Colonic mucosa (tissue), 4 donors: ENCODE measurements around the gene TCTN2. TPM values are rescaled to one million over a fixed set of nuclear protein-coding genes. Genes with fewer than 3 reads are reported as not detected.

Experiments
- DNase-seq: peaks from one replicate; pipeline ENCODE4 v3.0.0-alpha.2; 2020
- H3K27ac ChIP-seq: fragments of 200-600 bp; one replicate; pipeline ENCODE4 v1.8.0; 2021
- H3K27me3 ChIP-seq: fragments of 200-600 bp; one replicate; pipeline ENCODE4 v1.8.0; 2021
- H3K36me3 ChIP-seq: fragments of 200-600 bp; one replicate; pipeline ENCODE4 v1.8.0; 2021
- H3K4me1 ChIP-seq: fragments of 200-600 bp; one replicate; pipeline ENCODE4 v1.8.0; 2021; ENCODE audit warnings: mild to moderate bottlenecking
- H3K4me3 ChIP-seq: fragments of 200-600 bp; one replicate; pipeline ENCODE4 v1.8.0; 2021
- H3K9ac ChIP-seq, 2 donors: one replicate each; pipeline ENCODE4 v1.7.0; 2013; ENCODE audit warnings: control low read depth in 2 of 2, low read depth in 2 of 2, low read length in 2 of 2
- H3K9me3 ChIP-seq: fragments of 200-600 bp; one replicate; pipeline ENCODE4 v1.8.0; 2021
- CTCF ChIP-seq: fragments of 200-600 bp; IDR thresholded peaks from one replicate; pipeline ENCODE4 v1.8.0; 2022; ENCODE audit warnings: antibody characterized with exemption, mild to moderate bottlenecking
- intact Hi-C: fragments of 100-400 bp; cut with DNase I; formaldehyde crosslinking; loops from one replicate; pipeline ENCODE4 v1.14.1; 2022
- total RNA-seq, 2 donors: library from RNA; stranded (reverse); fragmentation: NEBNext Ultra II Directional in 1 of 2; extraction: Animal tissue kit (Norgen Biotek cat#: 25700) in 1 of 2; gene quantifications; one replicate each; pipeline ENCODE4 v1.2.1, GENCODE V29; 2021
- donor health status: healthy.
- donor health status: DM: no; HTN: no; CAD: no.
- donor health status: DM: no; HTN: no; CAD: no.

Gene TCTN2
- total RNA-seq, 2 donors from 2014 or later = 6.1 to 7.3 TPM

GRCh38 chr12:123655420-123655819 is 15.5 kb upstream of the TCTN2 start:
- Histone ChIP-seq H3K9ac (no peak overlapping the region), H3K4me3 (no peak overlapping the region), H3K27me3 (no peaks in the 10 kb centered on the region), H3K9me3 (no peaks in the 10 kb centered on the region), H3K36me3 (no peaks in the 10 kb centered on the region), H3K4me1 (no peaks in the 10 kb centered on the region), H3K27ac (no peak overlapping the region)
- TF ChIP-seq CTCF = no peak
- intact Hi-C loops = no loop called here
- no peak for DNase-seq

DNA sequence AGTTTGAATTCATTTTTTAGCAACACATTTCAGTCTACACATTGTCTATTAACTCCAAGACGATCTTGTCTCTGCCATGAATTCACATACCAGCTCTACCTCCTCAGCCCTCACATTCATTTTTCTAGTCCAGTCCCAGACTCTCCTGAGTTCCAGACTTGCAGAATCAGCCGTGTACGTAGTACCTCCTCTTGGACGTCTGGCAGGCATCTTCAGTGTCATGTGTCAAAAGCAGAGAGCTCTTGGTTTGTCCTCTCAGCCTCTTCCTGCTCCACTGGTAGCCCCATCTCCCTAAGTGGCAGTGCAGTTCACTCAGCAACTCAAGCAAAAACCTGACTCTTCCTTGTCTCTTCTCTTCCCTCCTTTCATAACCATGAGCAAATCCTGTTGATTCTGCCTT is 14.5 kb upstream of the TCTN2 start:
- no peak for DNase-seq
- intact Hi-C loops = no loop called here
- H3K4me1 ChIP-seq = no peaks in the 10 kb centered on the region
- TF ChIP-seq CTCF = no peak
- H3K4me3 ChIP-seq = no peak overlapping the region
- no peaks in the 10 kb centered on the region for H3K36me3 ChIP-seq
- no peaks in the 10 kb centered on the region for H3K9me3 ChIP-seq
- no peak overlapping the region for H3K27ac ChIP-seq
- H3K27me3 ChIP-seq = no peaks in the 10 kb centered on the region
- no peak overlapping the region for H3K9ac ChIP-seq

DNA sequence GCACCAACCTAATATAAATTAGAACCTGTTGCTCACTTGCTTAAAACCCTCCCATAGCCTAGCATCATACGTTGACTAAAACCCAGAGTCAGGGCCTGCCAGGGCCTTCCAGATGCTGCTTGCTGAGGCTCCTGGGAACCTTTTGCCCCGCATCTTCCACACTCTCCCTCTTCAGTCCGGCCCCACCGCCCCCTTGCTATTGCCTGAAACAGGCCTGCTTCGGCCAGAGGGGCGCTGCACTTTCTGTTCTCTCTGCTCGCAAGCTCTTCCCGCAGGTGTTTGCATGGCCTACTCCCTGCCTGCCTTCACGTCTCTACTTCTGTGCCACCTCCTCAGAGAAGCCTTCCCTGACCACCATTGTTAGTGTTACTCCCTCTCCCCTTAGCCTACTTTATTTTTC is 13.7 kb upstream of the TCTN2 start:
- TF ChIP-seq CTCF = no peak
- Histone ChIP-seq H3K9me3 (no peaks in the 10 kb centered on the region), H3K27me3 (no peaks in the 10 kb centered on the region), H3K27ac (no peak overlapping the region), H3K4me3 (no peak overlapping the region), H3K36me3 (no peaks in the 10 kb centered on the region), H3K9ac (no peak overlapping the region), H3K4me1 (no peaks in the 10 kb centered on the region)
- intact Hi-C loops = no loop called here
- DNase-seq = no peak

- intact Hi-C loops = no loop called here
- Histone ChIP-seq H3K9me3 (no peaks in the 10 kb centered on the region), H3K27me3 (no peaks in the 10 kb centered on the region), H3K4me1 (no peaks in the 10 kb centered on the region), H3K27ac (no peak overlapping the region), H3K4me3 (no peak overlapping the region), H3K36me3 (no peaks in the 10 kb centered on the region), H3K9ac (no peak overlapping the region)
- no peak for TF ChIP-seq CTCF
- no peak for DNase-seq
Observed at GRCh38 chr12:123659996-123660727, 10.8 kb upstream of the TCTN2 start.

GRCh38 chr12:123667771-123668170 is 3.1 kb upstream of the TCTN2 start:
- no peaks in the 10 kb centered on the region for H3K27me3 ChIP-seq
- H3K9me3 ChIP-seq = no peaks in the 10 kb centered on the region
- TF ChIP-seq CTCF = no peak
- H3K36me3 ChIP-seq = no peaks in the 10 kb centered on the region
- H3K27ac ChIP-seq = no peak overlapping the region
- no peaks in the 10 kb centered on the region for H3K4me1 ChIP-seq
- no peak overlapping the region for H3K4me3 ChIP-seq
- H3K9ac ChIP-seq = no peak overlapping the region
- intact Hi-C loops = no loop called here
- no peak for DNase-seq
